ENCODE data around the gene SURF4. TPM values are rescaled to one million over a fixed set of nuclear protein-coding genes. Genes with fewer than 3 reads are reported as not detected.

The SURF4 gene
- total RNA-seq, 1 experiment from 2014 or later, result 181 TPM

GRCh38 chr9:133359399-133360175, 16.3 kb downstream of the SURF4 start:
- DNase-seq, result peak; percentile 90
- Histone ChIP-seq H3K36me3 (replicated peaks; ENCODE audit: control insufficient read depth, insufficient read depth, low read length) (peaks cover 28% of the 10 kb centered on the region), H3K27me3 (ENCODE audit: control insufficient read depth, insufficient read depth, low read length) (no peaks in the 10 kb centered on the region), H3K4me3 (ENCODE audit: insufficient read depth, low read depth, low read length) (no peak overlapping the region)

- H3K36me3 ChIP-seq (replicated peaks; ENCODE audit: control insufficient read depth, insufficient read depth, low read length), result peaks cover 18% of the 10 kb centered on the region
- H3K27me3 ChIP-seq (ENCODE audit: control insufficient read depth, insufficient read depth, low read length), result no peaks in the 10 kb centered on the region
- peak overlapping the region; percentile 81 for H3K4me3 ChIP-seq (ENCODE audit: insufficient read depth, low read depth, low read length)
- DNase-seq, result no peak
These were observed 18.2 kb downstream of the SURF4 start for GRCh38 chr9:133357656-133358055.

- Histone ChIP-seq H3K27me3 (ENCODE audit: control insufficient read depth, insufficient read depth, low read length) (no peaks in the 10 kb centered on the region), H3K4me3 (ENCODE audit: insufficient read depth, low read depth, low read length) (peak within 1 kb of the TSS; percentile 85), H3K36me3 (replicated peaks; ENCODE audit: control insufficient read depth, insufficient read depth, low read length) (peaks cover 23% of the 10 kb centered on the region)
- DNase-seq, result peak; percentile 97
These were observed 19.3 kb downstream of the SURF4 start, which contains the start of the genes SURF1 and SURF2 for GRCh38 chr9:133356391-133357091. Gene SURF1, minus strand, starts transcription at chr9:133356487. Its CDS starts 34 bp downstream, at chr9:133356453. Gene SURF2, plus strand, starts transcription at chr9:133356550. Its CDS starts 43 bp downstream, at chr9:133356593.

- peak; percentile 58 for DNase-seq
- Histone ChIP-seq H3K36me3 (replicated peaks; ENCODE audit: control insufficient read depth, insufficient read depth, low read length) (peaks cover 24% of the 10 kb centered on the region), H3K4me3 (ENCODE audit: insufficient read depth, low read depth, low read length) (peak overlapping the region; percentile 85), H3K27me3 (ENCODE audit: control insufficient read depth, insufficient read depth, low read length) (no peaks in the 10 kb centered on the region)
These were observed 19.9 kb downstream of the SURF4 start for GRCh38 chr9:133355881-133356357.

- Histone ChIP-seq H3K27me3 (ENCODE audit: control insufficient read depth, insufficient read depth, low read length) (no peaks in the 10 kb centered on the region), H3K4me3 (ENCODE audit: insufficient read depth, low read depth, low read length) (no peak overlapping the region), H3K36me3 (replicated peaks; ENCODE audit: control insufficient read depth, insufficient read depth, low read length) (peaks cover 32% of the 10 kb centered on the region)
- DNase-seq, result no peak
These were observed 21.1 kb downstream of the SURF4 start for GRCh38 chr9:133354766-133355165.

- Histone ChIP-seq H3K36me3 (replicated peaks; ENCODE audit: control insufficient read depth, insufficient read depth, low read length) (peaks cover 40% of the 10 kb centered on the region), H3K4me3 (ENCODE audit: insufficient read depth, low read depth, low read length) (no peak overlapping the region), H3K27me3 (ENCODE audit: control insufficient read depth, insufficient read depth, low read length) (no peaks in the 10 kb centered on the region)
- no peak for DNase-seq
These were observed 22.3 kb downstream of the SURF4 start for GRCh38 chr9:133353548-133353947.

GRCh38 chr9:133352635-133353340, 23.1 kb downstream of the SURF4 start:
- peaks cover 37% of the 10 kb centered on the region for H3K36me3 ChIP-seq (replicated peaks; ENCODE audit: control insufficient read depth, insufficient read depth, low read length)
- DNase-seq, result no peak
- no peak overlapping the region for H3K4me3 ChIP-seq (ENCODE audit: insufficient read depth, low read depth, low read length)
- no peaks in the 10 kb centered on the region for H3K27me3 ChIP-seq (ENCODE audit: control insufficient read depth, insufficient read depth, low read length)

- Histone ChIP-seq H3K36me3 (replicated peaks; ENCODE audit: control insufficient read depth, insufficient read depth, low read length) (peaks cover 37% of the 10 kb centered on the region), H3K27me3 (ENCODE audit: control insufficient read depth, insufficient read depth, low read length) (no peaks in the 10 kb centered on the region), H3K4me3 (ENCODE audit: insufficient read depth, low read depth, low read length) (no peak overlapping the region)
- peak; percentile 85 for DNase-seq
These were observed 23.8 kb downstream of the SURF4 start for GRCh38 chr9:133351908-133352634.

GRCh38 chr9:133351526-133351907, 24.3 kb downstream of the SURF4 start:
- no peaks in the 10 kb centered on the region for H3K27me3 ChIP-seq (ENCODE audit: control insufficient read depth, insufficient read depth, low read length)
- peaks cover 37% of the 10 kb centered on the region for H3K36me3 ChIP-seq (replicated peaks; ENCODE audit: control insufficient read depth, insufficient read depth, low read length)
- no peak for DNase-seq
- H3K4me3 ChIP-seq (ENCODE audit: insufficient read depth, low read depth, low read length), result no peak overlapping the region

- H3K4me3 ChIP-seq (ENCODE audit: insufficient read depth, low read depth, low read length), result no peak overlapping the region
- H3K36me3 ChIP-seq (replicated peaks; ENCODE audit: control insufficient read depth, insufficient read depth, low read length), result peaks cover 46% of the 10 kb centered on the region
- no peak for DNase-seq
- H3K27me3 ChIP-seq (ENCODE audit: control insufficient read depth, insufficient read depth, low read length), result no peaks in the 10 kb centered on the region
These were observed 25.8 kb downstream of the SURF4 start for GRCh38 chr9:133349965-133350616.

GRCh38 chr9:133348718-133349573, 26.9 kb downstream of the SURF4 start:
- no peak for DNase-seq
- Histone ChIP-seq H3K27me3 (ENCODE audit: control insufficient read depth, insufficient read depth, low read length) (no peaks in the 10 kb centered on the region), H3K36me3 (replicated peaks; ENCODE audit: control insufficient read depth, insufficient read depth, low read length) (peaks cover 56% of the 10 kb centered on the region), H3K4me3 (ENCODE audit: insufficient read depth, low read depth, low read length) (peak overlapping the region; percentile 100)

- Histone ChIP-seq H3K27me3 (ENCODE audit: control insufficient read depth, insufficient read depth, low read length) (no peaks in the 10 kb centered on the region), H3K4me3 (ENCODE audit: insufficient read depth, low read depth, low read length) (peak within 1 kb of the TSS; percentile 100), H3K36me3 (replicated peaks; ENCODE audit: control insufficient read depth, insufficient read depth, low read length) (peaks cover 64% of the 10 kb centered on the region)
- DNase-seq, result peak; percentile 95
These were observed 27.7 kb downstream of the SURF4 start, which contains the start of the genes MED22 and RPL7A for GRCh38 chr9:133347985-133348717. Gene MED22, minus strand, starts transcription at chr9:133348131. Its CDS starts 1,469 bp downstream, at chr9:133346662. Gene RPL7A, plus strand, starts transcription at chr9:133348218. Its CDS starts 26 bp downstream, at chr9:133348244.
